ENCODE measurements around the gene MVD. TPM values are rescaled to one million over a fixed set of nuclear protein-coding genes. Genes with fewer than 3 reads are reported as not detected.

The MVD gene
- total and polyA plus RNA-seq, 8 donors: 7.1 to 302 (median 45.9) TPM

- Histone ChIP-seq H3K27ac (peak overlapping the region; percentile 79 to 94 (median 86)), H3K4me3 (peak overlapping the region; percentile 79 to 100 (median 98)), H3K27me3 (no peaks in the 10 kb centered on the region), H3K36me3 (peaks cover 0 to 17% (median 13%) of the 10 kb centered on the region in 4 donors), H3K4me1 (peaks cover 28 to 78% (median 64%) of the 10 kb centered on the region in 4 donors), H3K9me3 (no peaks in the 10 kb centered on the region)
- DNase-seq: peak in 1 of 2 donors; percentile 44
- intact Hi-C loops (cut with DNase I; ENCODE audit: low total_unique reads): no loop called here
- TF ChIP-seq CTCF (IDR thresholded peaks at IDR 0.05) (no peak), POLR2A (IDR thresholded peaks at IDR 0.05) (no peak), POLR2AphosphoS5 (IDR thresholded peaks at IDR 0.05) (no peak), EP300 (IDR thresholded peaks at IDR 0.05) (no peak)
- WGBS, 5 donors: 22 to 31% (median 26%) methylated on average over 9 of the region's 9 CpGs
Measured at GRCh38 chr16:88705076-88705684, 42.3 kb upstream of the MVD start.

- Histone ChIP-seq H3K36me3 (peaks cover 4 to 32% (median 22%) of the 10 kb centered on the region in 4 donors), H3K27me3 (no peaks in the 10 kb centered on the region), H3K27ac (peak overlapping the region; percentile 29 to 94 (median 84)), H3K4me1 (peaks cover 28 to 88% (median 65%) of the 10 kb centered on the region in 4 donors), H3K4me3 (peak overlapping the region; percentile 5 to 99 (median 62)), H3K9me3 (no peaks in the 10 kb centered on the region)
- intact Hi-C loops (cut with DNase I; ENCODE audit: low total_unique reads): no loop called here
- DNase-seq: peak; percentile 43 to 59
- WGBS, 5 donors: 67 to 74% (median 70%) methylated on average over 15 to 26 of the region's 26 CpGs
- peak in 2 of 3 donors; percentile 29 for TF ChIP-seq POLR2AphosphoS5 (IDR thresholded peaks at IDR 0.05)
- no peak for TF ChIP-seq CTCF (IDR thresholded peaks at IDR 0.05)
- TF ChIP-seq POLR2A (IDR thresholded peaks at IDR 0.05): no peak
- no peak for TF ChIP-seq EP300 (IDR thresholded peaks at IDR 0.05)
Measured at GRCh38 chr16:88703486-88704309, 40.8 kb upstream of the MVD start.

- Histone ChIP-seq H3K4me1 (peaks cover 27 to 77% (median 59%) of the 10 kb centered on the region in 4 donors), H3K4me3 (peak overlapping the region; percentile 5 to 99 (median 62)), H3K27ac (peak overlapping the region; percentile 29 to 94 (median 84)), H3K9me3 (no peaks in the 10 kb centered on the region), H3K36me3 (peaks cover 14 to 43% (median 34%) of the 10 kb centered on the region in 4 donors), H3K27me3 (no peaks in the 10 kb centered on the region)
- WGBS, 5 donors: 64 to 80% (median 74%) methylated on average over 24 to 31 of the region's 31 CpGs
- no peak for DNase-seq
- no peak for TF ChIP-seq POLR2AphosphoS5 (IDR thresholded peaks at IDR 0.05)
- no peak for TF ChIP-seq CTCF (IDR thresholded peaks at IDR 0.05)
- TF ChIP-seq POLR2A (IDR thresholded peaks at IDR 0.05): no peak
- no peak for TF ChIP-seq EP300 (IDR thresholded peaks at IDR 0.05)
- intact Hi-C loops (cut with DNase I; ENCODE audit: low total_unique reads): no loop called here
Measured at GRCh38 chr16:88702371-88703210, 39.7 kb upstream of the MVD start.

All from stomach (tissue), 9 donors.